SU-DHL-6 (cell line): Measurements from ENCODE around the gene TEKTIP1.

ENCODE experiments used
- H2AFZ ChIP-seq: fragments of 200-600 bp; sonication (generic); 2 replicates; pipeline ENCODE4 v1.6.1; 2014; ENCODE audit warnings: low read depth, mild to moderate bottlenecking, moderate library complexity, mixed read lengths, antibody characterized with exemption, low read length; ENCODE audit not compliant: severe bottlenecking
- H3F3A ChIP-seq: fragments of 200-600 bp; shearing (Covaris generic); 2 replicates; pipeline ENCODE4 v1.6.0; 2016; ENCODE audit warnings: antibody characterized with exemption, mild to moderate bottlenecking; ENCODE audit not compliant: insufficient read depth
- H3K27ac ChIP-seq: fragments of 200-600 bp; sonication (generic); 2 replicates; pipeline ENCODE4 v1.5.1; 2016; ENCODE audit warnings: low read depth, mild to moderate bottlenecking, low read length, moderate library complexity, mixed read lengths
- H3K27me3 ChIP-seq: fragments of 200-600 bp; sonication (generic), shearing (Covaris generic); 2 replicates; pipeline ENCODE4 v1.6.0; 2014; ENCODE audit warnings: mild to moderate bottlenecking, low read length
- H3K36me3 ChIP-seq: fragments of 200-600 bp; sonication (generic); 2 replicates; pipeline ENCODE4 v1.6.1; 2014; ENCODE audit warnings: mild to moderate bottlenecking, low read length, mixed read lengths
- H3K4me2 ChIP-seq: fragments of 300-600, 200-600 bp; shearing (Covaris generic), sonication (generic); 2 replicates; pipeline ENCODE4 v1.6.0; 2014; ENCODE audit warnings: low read length, low read depth, mild to moderate bottlenecking; ENCODE audit not compliant: poor library complexity, severe bottlenecking
- H3K4me3 ChIP-seq: fragments of 200-600 bp; sonication (generic); 2 replicates; pipeline ENCODE4 v1.5.1; 2014; ENCODE audit warnings: antibody characterized with exemption, low read length, mild to moderate bottlenecking, mixed read lengths; ENCODE audit not compliant: insufficient read depth, poor library complexity, severe bottlenecking
- H3K79me2 ChIP-seq: fragments of 200-600 bp; sonication (generic); 2 replicates; pipeline ENCODE4 v1.6.1; 2014; ENCODE audit warnings: mild to moderate bottlenecking, low read length, moderate library complexity; ENCODE audit not compliant: insufficient read depth
- H3K9ac ChIP-seq: fragments of 200-600 bp; sonication (generic); 2 replicates; pipeline ENCODE4 v1.7.0; 2014; ENCODE audit warnings: mild to moderate bottlenecking, low read length
- H3K9me2 ChIP-seq: fragments of 200-600 bp; sonication (generic); replicated peaks from 2 replicates; pipeline ENCODE4 v1.6.1; 2014; ENCODE audit warnings: low read length; ENCODE audit not compliant: insufficient read depth
- H3K9me3 ChIP-seq: fragments of 200-600 bp; sonication (generic); 2 replicates; pipeline ENCODE4 v1.6.1; 2014; ENCODE audit warnings: low read length, mixed read lengths; ENCODE audit not compliant: insufficient read depth
- H4K20me1 ChIP-seq: fragments of 200-600 bp; sonication (generic); 2 replicates; pipeline ENCODE4 v1.6.1; 2014; ENCODE audit warnings: low read depth, mild to moderate bottlenecking, antibody characterized with exemption, low read length, moderate library complexity, mixed read lengths
- EZH2phosphoT487 ChIP-seq: fragments of 200-600 bp; sonication (generic), shearing (Covaris generic); conservative IDR thresholded peaks from 2 replicates; pipeline ENCODE4 v1.6.1; 2018; ENCODE audit warnings: mild to moderate bottlenecking, antibody characterized with exemption, low read length, moderate library complexity, mixed read lengths
- TF ChIP-seq, protein P1 (sequence below): fragments of 200-600 bp; sonication (generic); IDR thresholded peaks from one replicate; pipeline ENCODE4 v1.5.1; 2017; ENCODE audit warnings: antibody characterized with exemption, mild to moderate bottlenecking, low read length, moderate library complexity; ENCODE audit not compliant: insufficient read depth, poor library complexity, severe bottlenecking

The TEKTIP1 gene

GRCh38 chr19:3520166-3521103, 18.5 kb upstream of the TEKTIP1 start:
- Histone ChIP-seq H3K4me3 (no peak overlapping the region), H4K20me1 (0 out of 2 replicates have a peak, but pooled peaks cover 5% of the 10 kb centered on the region), H3K9me3 (no peaks in the 10 kb centered on the region), H3K9me2 (no peaks in the 10 kb centered on the region), H3K9ac (no peak overlapping the region), H3K79me2 (peaks cover 59% of the 10 kb centered on the region), H3K27me3 (no peaks in the 10 kb centered on the region), H2AFZ (no peak overlapping the region), H3K4me2 (no peak overlapping the region), H3F3A (no peaks in the 10 kb centered on the region), H3K36me3 (no peaks in the 10 kb centered on the region), H3K27ac (no peak overlapping the region)
- TF ChIP-seq EZH2phosphoT487 = no peak
- TF ChIP-seq, protein P1, sequence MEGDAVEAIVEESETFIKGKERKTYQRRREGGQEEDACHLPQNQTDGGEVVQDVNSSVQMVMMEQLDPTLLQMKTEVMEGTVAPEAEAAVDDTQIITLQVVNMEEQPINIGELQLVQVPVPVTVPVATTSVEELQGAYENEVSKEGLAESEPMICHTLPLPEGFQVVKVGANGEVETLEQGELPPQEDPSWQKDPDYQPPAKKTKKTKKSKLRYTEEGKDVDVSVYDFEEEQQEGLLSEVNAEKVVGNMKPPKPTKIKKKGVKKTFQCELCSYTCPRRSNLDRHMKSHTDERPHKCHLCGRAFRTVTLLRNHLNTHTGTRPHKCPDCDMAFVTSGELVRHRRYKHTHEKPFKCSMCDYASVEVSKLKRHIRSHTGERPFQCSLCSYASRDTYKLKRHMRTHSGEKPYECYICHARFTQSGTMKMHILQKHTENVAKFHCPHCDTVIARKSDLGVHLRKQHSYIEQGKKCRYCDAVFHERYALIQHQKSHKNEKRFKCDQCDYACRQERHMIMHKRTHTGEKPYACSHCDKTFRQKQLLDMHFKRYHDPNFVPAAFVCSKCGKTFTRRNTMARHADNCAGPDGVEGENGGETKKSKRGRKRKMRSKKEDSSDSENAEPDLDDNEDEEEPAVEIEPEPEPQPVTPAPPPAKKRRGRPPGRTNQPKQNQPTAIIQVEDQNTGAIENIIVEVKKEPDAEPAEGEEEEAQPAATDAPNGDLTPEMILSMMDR = no peak

DNA sequence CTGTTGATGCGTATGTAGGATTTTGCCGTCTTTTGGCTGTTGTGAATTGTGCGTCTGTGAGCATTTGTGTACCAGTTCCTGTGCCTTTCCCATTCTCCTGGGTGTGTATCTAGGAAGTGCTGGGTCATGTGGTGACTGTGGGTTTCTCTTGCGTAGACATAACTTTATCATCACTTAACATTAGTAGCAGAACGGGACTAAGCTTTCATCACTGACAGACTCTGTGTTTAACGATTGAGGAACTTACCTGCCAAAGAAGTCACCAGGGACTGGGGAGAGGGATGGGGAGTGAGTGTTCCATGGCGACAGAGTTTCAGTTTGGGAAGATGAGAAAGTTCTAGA, 17.9 kb upstream of the TEKTIP1 start:
- Histone ChIP-seq H3K9me2 (no peaks in the 10 kb centered on the region), H3K9me3 (no peaks in the 10 kb centered on the region), H3K4me2 (no peak overlapping the region), H4K20me1 (0 out of 2 replicates have a peak, but pooled peaks cover 5% of the 10 kb centered on the region), H3K79me2 (peaks cover 52% of the 10 kb centered on the region), H3K27ac (no peak overlapping the region), H3K9ac (no peak overlapping the region), H2AFZ (no peak overlapping the region), H3K27me3 (no peaks in the 10 kb centered on the region), H3K36me3 (no peaks in the 10 kb centered on the region), H3F3A (no peaks in the 10 kb centered on the region), H3K4me3 (no peak overlapping the region)
- TF ChIP-seq EZH2phosphoT487 = no peak
- TF ChIP-seq, protein P1 = no peak

- H3F3A ChIP-seq = no peaks in the 10 kb centered on the region
- H3K9me2 ChIP-seq = no peaks in the 10 kb centered on the region
- no peaks in the 10 kb centered on the region for H3K36me3 ChIP-seq
- no peak overlapping the region for H3K4me3 ChIP-seq
- no peak overlapping the region for H3K4me2 ChIP-seq
- no peak for TF ChIP-seq EZH2phosphoT487
- TF ChIP-seq, protein P1 = no peak
- H3K27ac ChIP-seq = no peak overlapping the region
- H3K79me2 ChIP-seq = peaks cover 40% of the 10 kb centered on the region
- no peaks in the 10 kb centered on the region for H3K27me3 ChIP-seq
- no peak overlapping the region for H3K9ac ChIP-seq
- H4K20me1 ChIP-seq = 0 out of 2 replicates have a peak, but pooled peaks cover 5% of the 10 kb centered on the region
- no peaks in the 10 kb centered on the region for H3K9me3 ChIP-seq
- H2AFZ ChIP-seq = no peak overlapping the region
Measured at GRCh38 chr19:3522421-3523360, 16.3 kb upstream of the TEKTIP1 start.
